ENCODE data around the gene FRMD4A. TPM values are rescaled to one million over a fixed set of nuclear protein-coding genes. Genes with fewer than 3 reads are reported as not detected.

FRMD4A gene
- total and polyA plus RNA-seq, 2 experiments from 2014 or later, result 3.7 to 12.6 TPM

DNA sequence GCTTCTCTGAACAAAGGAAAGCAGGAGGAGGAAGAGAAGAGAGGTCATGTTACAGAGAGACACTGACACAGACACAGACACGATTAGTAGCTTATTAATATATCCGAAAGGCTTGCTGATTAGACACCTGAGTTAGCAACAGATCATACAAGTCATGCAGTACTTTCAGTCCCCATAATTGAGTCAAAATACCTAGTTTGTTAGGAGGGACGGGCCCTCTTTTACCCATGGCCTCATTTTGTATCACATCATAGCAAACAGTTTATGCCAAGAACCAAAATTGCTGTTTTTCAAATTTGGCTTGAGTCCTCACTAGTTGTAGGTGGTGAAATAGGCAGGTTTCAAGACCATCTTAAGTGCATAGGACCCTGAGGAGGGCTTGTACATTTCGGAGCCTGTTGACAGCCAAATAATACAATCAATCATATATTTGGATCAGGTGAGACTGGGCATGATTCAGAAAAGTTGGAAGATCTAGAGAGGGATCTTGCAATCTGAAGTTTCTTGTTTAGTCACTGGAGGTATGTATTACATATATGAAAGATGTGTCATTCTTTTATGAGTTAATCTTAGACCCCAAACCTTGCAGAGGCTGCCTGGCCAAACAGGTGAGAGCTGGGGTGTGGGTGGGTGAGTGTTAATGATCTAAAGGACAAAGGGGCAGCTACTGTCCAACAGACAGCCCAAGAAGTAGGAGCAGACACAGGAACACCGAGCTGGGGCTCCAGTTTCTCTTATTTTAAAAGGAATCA is 678.6 kb downstream of the FRMD4A start:
- H3K27me3 ChIP-seq, result no peaks in the 10 kb centered on the region
- DNase-seq (ENCODE audit: low read depth in 1 of 2, low spot score in 1 of 2), result no peak
- no peak overlapping the region for H3K4me3 ChIP-seq
- TF ChIP-seq CTCF (IDR thresholded peaks at IDR 0.05; ENCODE audit: low read depth, low read length), result no peak
- H3K27ac ChIP-seq, result no peak overlapping the region
- peaks cover 7% of the 10 kb centered on the region for H3K4me1 ChIP-seq (ENCODE audit: low read depth)
- no peaks in the 10 kb centered on the region for H3K9me3 ChIP-seq (ENCODE audit: low read depth)
- H3K36me3 ChIP-seq, result peaks cover 9% of the 10 kb centered on the region

- DNase-seq (ENCODE audit: low read depth in 1 of 2, low spot score in 1 of 2), result no peak
- no peak overlapping the region for H3K4me3 ChIP-seq
- no peaks in the 10 kb centered on the region for H3K9me3 ChIP-seq (ENCODE audit: low read depth)
- TF ChIP-seq CTCF (IDR thresholded peaks at IDR 0.05; ENCODE audit: low read depth, low read length), result no peak
- H3K4me1 ChIP-seq (ENCODE audit: low read depth), result peaks cover 7% of the 10 kb centered on the region
- no peak overlapping the region for H3K27ac ChIP-seq
- H3K27me3 ChIP-seq, result no peaks in the 10 kb centered on the region
- peaks cover 9% of the 10 kb centered on the region for H3K36me3 ChIP-seq
Measured at GRCh38 chr10:13650961-13651360, 679.8 kb downstream of the FRMD4A start.

GRCh38 chr10:13649844-13650520 is 680.7 kb downstream of the FRMD4A start:
- no peaks in the 10 kb centered on the region for H3K27me3 ChIP-seq
- TF ChIP-seq CTCF (IDR thresholded peaks at IDR 0.05; ENCODE audit: low read depth, low read length), result no peak
- H3K9me3 ChIP-seq (ENCODE audit: low read depth), result no peaks in the 10 kb centered on the region
- peaks cover 9% of the 10 kb centered on the region for H3K36me3 ChIP-seq
- DNase-seq (ENCODE audit: low read depth in 1 of 2, low spot score in 1 of 2), result no peak
- peaks cover 7% of the 10 kb centered on the region for H3K4me1 ChIP-seq (ENCODE audit: low read depth)
- no peak overlapping the region for H3K4me3 ChIP-seq
- H3K27ac ChIP-seq, result no peak overlapping the region

- H3K36me3 ChIP-seq, result peaks cover 4% of the 10 kb centered on the region
- no peak overlapping the region for H3K4me3 ChIP-seq
- H3K27me3 ChIP-seq, result no peaks in the 10 kb centered on the region
- no peak overlapping the region for H3K27ac ChIP-seq
- no peak for DNase-seq (ENCODE audit: low read depth in 1 of 2, low spot score in 1 of 2)
- no peaks in the 10 kb centered on the region for H3K9me3 ChIP-seq (ENCODE audit: low read depth)
- no peak for TF ChIP-seq CTCF (IDR thresholded peaks at IDR 0.05; ENCODE audit: low read depth, low read length)
- peaks cover 7% of the 10 kb centered on the region for H3K4me1 ChIP-seq (ENCODE audit: low read depth)
Measured at GRCh38 chr10:13648425-13648824, 682.3 kb downstream of the FRMD4A start.

GRCh38 chr10:13644866-13645265 is 685.9 kb downstream of the FRMD4A start:
- Histone ChIP-seq H3K4me3 (no peak overlapping the region), H3K27ac (no peak overlapping the region), H3K4me1 (ENCODE audit: low read depth) (no peaks in the 10 kb centered on the region), H3K9me3 (ENCODE audit: low read depth) (no peaks in the 10 kb centered on the region), H3K27me3 (no peaks in the 10 kb centered on the region), H3K36me3 (peaks cover 4% of the 10 kb centered on the region)
- no peak for TF ChIP-seq CTCF (IDR thresholded peaks at IDR 0.05; ENCODE audit: low read depth, low read length)
- DNase-seq (ENCODE audit: low read depth in 1 of 2, low spot score in 1 of 2), result no peak
